HUDEP-2 (cell line): Measurements from ENCODE around the gene ZNF385C.
"Not testable (repeated sequence)": the region's sequence is repeated elsewhere in the genome, so short reads cannot be mapped to it uniquely, and the experiment has no call there.

Experiments used
- DNase-seq, 76 experiments: peaks; one replicate each; lab custom pipeline; 2025; ENCODE audit not compliant: unreplicated experiment in 76 of 76; lab: John Stamatoyannopoulos, UW

ZNF385C gene

GRCh38 chr17:42025191-42025579 lies 73.1 kb downstream of the ZNF385C start:
- DNase-seq, result no peak

- DNase-seq, result no peak
Measured at GRCh38 chr17:42023524-42024349, 74.5 kb downstream of the ZNF385C start.

GRCh38 chr17:42020845-42021244 lies 77.4 kb downstream of the ZNF385C start:
- not testable (repeated sequence) for DNase-seq

GRCh38 chr17:42019509-42020404 lies 78.5 kb downstream of the ZNF385C start, which contains the start of gene NKIRAS2:
Gene NKIRAS2, plus strand, starts transcription at chr17:42020090. Its CDS starts 1,488 bp downstream, at chr17:42021578.
- peak in 75 of 76 experiments; percentile 19 to 95 (median 87) for DNase-seq

- DNase-seq, result no peak
Measured at GRCh38 chr17:42018988-42019387, 79.3 kb downstream of the ZNF385C start.

GRCh38 chr17:42018339-42018738 lies 79.9 kb downstream of the ZNF385C start:
- DNase-seq, result peak in 26 of 76 experiments; percentile 5 to 58 (median 24)

GRCh38 chr17:42017866-42018200 lies 80.4 kb downstream of the ZNF385C start:
- peak in 16 of 76 experiments; percentile 21 to 76 (median 54) for DNase-seq

GRCh38 chr17:42016941-42017865 lies 81.1 kb downstream of the ZNF385C start, which contains the start of gene DNAJC7:
Gene DNAJC7, minus strand, starts transcription at chr17:42017439. Its CDS starts 23 bp downstream, at chr17:42017416.
- DNase-seq, result peak in 75 of 76 experiments; percentile 6 to 90 (median 81)

- peak in 20 of 76 experiments; percentile 3 to 62 (median 23) for DNase-seq
Measured at GRCh38 chr17:42016411-42016831, 81.9 kb downstream of the ZNF385C start.

- DNase-seq, result not testable (repeated sequence)
Measured at GRCh38 chr17:42013740-42014139, 84.5 kb downstream of the ZNF385C start.

GRCh38 chr17:42012363-42012762 lies 85.9 kb downstream of the ZNF385C start:
- not testable (repeated sequence) for DNase-seq

- peak in 9 of 76 experiments; percentile 5 to 37 (median 10) for DNase-seq
Measured at GRCh38 chr17:42010898-42011516, 87.3 kb downstream of the ZNF385C start.

- not testable (repeated sequence) for DNase-seq
Measured at GRCh38 chr17:42010266-42010680, 88.0 kb downstream of the ZNF385C start.

GRCh38 chr17:42009170-42009569 lies 89.1 kb downstream of the ZNF385C start:
- DNase-seq, result peak in 4 of 76 experiments; percentile 4 to 10 (median 8)

GRCh38 chr17:42005166-42005565 lies 93.1 kb downstream of the ZNF385C start:
- DNase-seq, result no peak

GRCh38 chr17:42002792-42003301 lies 95.4 kb downstream of the ZNF385C start:
- no peak for DNase-seq

- no peak for DNase-seq
Measured at GRCh38 chr17:42002175-42002791, 96.0 kb downstream of the ZNF385C start.

GRCh38 chr17:42001729-42002128 lies 96.5 kb downstream of the ZNF385C start:
- no peak for DNase-seq
